HG03064 (cell line): ENCODE results near the gene LRBA.

Experiments
- ATAC-seq: cut with Tn5 transposase; IDR thresholded peaks from one replicate; pipeline ENCODE4 v1.9.1; 2021; ENCODE audit warnings: low read depth; ENCODE audit not compliant: unreplicated experiment

LRBA gene

GRCh38 chr4:150817804-150818528 lies 197.1 kb downstream of the LRBA start:
- ATAC-seq = no peak

- ATAC-seq = no peak
Observed at GRCh38 chr4:150817017-150817416, 198.1 kb downstream of the LRBA start.

DNA sequence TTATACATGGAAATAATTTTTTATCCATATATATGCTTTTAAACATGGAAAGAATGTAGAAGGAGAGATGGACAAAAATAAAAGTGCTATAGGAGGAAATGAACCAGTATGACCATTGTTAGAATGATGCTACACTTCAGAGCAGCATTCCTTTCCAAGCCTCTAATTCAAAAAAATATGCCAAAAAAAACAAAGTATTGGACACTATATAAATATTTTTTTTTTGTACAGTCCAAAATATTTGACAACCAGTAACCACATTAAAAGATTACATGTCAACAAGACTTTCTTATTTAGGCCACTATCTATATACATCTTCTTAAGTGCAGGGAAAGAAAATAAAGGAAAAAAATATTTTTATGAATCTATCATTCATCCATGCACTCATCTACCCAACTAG lies 198.6 kb downstream of the LRBA start:
- no peak for ATAC-seq

DNA sequence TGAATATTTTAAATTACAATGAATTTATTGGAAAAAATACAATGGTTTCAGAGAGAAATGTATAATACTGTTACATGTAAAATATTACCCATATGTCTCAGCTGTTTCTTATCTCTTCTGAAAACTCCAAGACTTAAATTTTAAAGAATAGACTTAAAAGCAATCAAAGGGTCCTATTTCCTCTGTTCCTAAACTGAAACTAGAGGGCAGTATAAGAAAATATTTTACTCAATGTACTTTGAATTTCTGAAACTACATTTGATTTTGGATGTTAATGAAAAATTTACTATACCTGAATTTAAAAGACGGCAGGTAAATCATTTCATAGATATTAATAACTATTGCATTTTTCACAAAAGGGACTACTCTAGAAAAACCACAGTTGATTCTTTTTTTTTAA lies 200.2 kb downstream of the LRBA start:
- ATAC-seq = no peak

- ATAC-seq = no peak
Observed at GRCh38 chr4:150805183-150806025, 209.7 kb downstream of the LRBA start.

GRCh38 chr4:150801833-150802232 lies 213.3 kb downstream of the LRBA start:
- no peak for ATAC-seq

- no peak for ATAC-seq
Observed at GRCh38 chr4:150799207-150799606, 215.9 kb downstream of the LRBA start.

GRCh38 chr4:150794706-150795105 lies 220.4 kb downstream of the LRBA start:
- no peak for ATAC-seq

- ATAC-seq = no peak
Observed at GRCh38 chr4:150789864-150790263, 225.2 kb downstream of the LRBA start.

GRCh38 chr4:150784939-150785338 lies 230.1 kb downstream of the LRBA start:
- ATAC-seq = no peak

DNA sequence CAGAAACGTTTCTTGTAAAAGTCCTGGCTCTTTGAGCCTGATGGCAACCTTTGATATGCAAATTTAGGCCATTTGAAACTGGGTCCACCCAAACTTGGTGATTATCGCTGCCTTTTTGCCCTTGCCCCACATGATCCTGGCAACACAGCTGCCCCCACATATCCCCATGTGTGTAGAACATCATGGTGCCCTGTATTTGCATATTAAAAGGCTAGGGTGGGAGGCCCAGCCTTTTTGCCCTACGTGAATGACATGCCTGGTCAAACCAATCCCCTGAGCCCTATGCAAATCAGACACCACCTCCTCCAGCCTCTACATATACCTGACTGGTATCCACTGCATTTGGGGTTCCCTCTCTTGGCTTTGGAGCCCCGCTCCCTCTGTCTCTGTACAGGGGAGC lies 230.8 kb downstream of the LRBA start:
- ATAC-seq = no peak

GRCh38 chr4:150782921-150783320 lies 232.2 kb downstream of the LRBA start:
- no peak for ATAC-seq

- no peak for ATAC-seq
Observed at GRCh38 chr4:150782311-150782710, 232.8 kb downstream of the LRBA start.

DNA sequence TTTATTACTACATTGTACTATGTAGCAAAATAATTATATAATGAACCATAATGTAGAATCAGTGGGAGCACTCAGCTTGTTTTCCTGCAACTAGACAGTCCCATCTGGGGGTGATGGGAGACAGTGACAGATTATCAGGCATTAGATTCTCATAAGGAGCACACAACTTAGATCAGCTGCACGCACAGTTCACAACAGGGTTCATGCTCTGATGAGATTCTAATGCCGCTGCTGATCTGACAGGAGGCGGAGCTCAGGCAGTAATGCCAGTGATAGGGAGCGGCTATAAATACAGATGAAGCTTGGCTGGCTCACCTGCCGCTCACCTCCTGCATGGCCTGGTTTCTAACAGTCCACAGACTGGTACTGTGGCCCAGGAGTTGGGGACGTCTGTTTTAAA lies 233.9 kb downstream of the LRBA start:
- ATAC-seq = no peak

GRCh38 chr4:150779707-150780106 lies 235.4 kb downstream of the LRBA start:
- no peak for ATAC-seq

GRCh38 chr4:150773729-150774449 lies 241.2 kb downstream of the LRBA start:
- no peak for ATAC-seq

DNA sequence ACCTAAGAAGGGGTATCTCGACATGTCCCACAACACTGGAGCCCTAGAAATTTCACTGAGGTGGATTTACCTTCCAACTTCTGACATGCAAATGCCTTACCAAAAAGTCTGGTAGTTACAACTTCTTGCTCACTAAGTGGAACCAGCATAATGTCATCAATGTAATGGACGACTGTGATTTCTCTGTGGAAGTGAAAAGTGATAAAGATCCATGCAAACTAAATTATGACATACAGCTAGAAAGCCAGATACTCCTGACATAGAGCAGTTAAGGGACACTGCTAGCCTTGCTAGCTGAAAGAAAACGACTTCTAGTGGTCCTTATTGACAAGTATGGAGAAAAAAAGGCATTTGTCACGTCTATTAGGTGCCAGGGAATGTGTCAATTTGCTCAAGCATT lies 242.1 kb downstream of the LRBA start:
- ATAC-seq = no peak

- ATAC-seq = no peak
Observed at GRCh38 chr4:150771382-150771781, 243.7 kb downstream of the LRBA start.

DNA sequence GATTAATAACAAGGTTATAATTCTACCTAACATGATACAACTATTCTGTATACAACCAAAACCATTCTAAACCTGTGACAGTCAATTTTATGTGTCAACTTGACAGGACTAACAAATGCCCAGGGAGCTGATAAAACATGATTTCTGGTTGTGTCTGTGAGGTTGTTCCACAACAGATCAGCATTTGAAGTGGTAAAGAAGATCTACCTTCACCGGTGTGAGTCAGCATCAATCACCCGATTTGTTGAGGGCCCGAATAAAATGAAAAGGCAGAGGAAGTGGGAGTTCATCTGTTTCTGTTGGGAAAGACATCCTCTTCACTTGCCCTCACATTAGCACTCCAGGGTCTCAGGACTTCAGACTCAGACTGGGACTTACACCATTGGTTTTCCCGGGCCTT lies 245.2 kb downstream of the LRBA start:
- ATAC-seq = no peak

DNA sequence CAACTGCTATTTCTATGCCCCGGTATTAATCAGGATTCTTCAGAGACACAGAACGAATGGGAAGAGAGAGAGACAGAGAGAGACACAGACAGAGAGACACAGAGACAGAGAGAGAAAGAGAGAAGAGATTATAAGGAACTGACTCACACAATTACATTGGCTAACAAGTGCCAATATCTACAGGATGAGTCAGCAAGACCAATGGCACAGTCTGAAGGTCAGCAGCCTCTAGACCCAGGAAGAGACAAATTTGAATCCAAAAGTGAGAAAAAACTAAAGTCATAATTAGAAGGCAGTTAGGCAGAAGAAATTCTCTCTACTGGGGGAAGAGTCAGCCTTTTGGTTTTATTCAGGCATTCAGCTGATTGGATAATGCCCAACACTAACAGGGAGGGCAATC lies 245.8 kb downstream of the LRBA start:
- no peak for ATAC-seq

GRCh38 chr4:150768497-150768896 lies 246.6 kb downstream of the LRBA start:
- ATAC-seq = no peak
